NCI-H526 treated with DMSO at 0.1 percent for 48 hours (cell line): ENCODE results near the gene PVALEF.

ENCODE experiments used
- DNase-seq: peaks from one replicate; lab custom pipeline; 2025; lab: John Stamatoyannopoulos, UW

The PVALEF gene

DNA sequence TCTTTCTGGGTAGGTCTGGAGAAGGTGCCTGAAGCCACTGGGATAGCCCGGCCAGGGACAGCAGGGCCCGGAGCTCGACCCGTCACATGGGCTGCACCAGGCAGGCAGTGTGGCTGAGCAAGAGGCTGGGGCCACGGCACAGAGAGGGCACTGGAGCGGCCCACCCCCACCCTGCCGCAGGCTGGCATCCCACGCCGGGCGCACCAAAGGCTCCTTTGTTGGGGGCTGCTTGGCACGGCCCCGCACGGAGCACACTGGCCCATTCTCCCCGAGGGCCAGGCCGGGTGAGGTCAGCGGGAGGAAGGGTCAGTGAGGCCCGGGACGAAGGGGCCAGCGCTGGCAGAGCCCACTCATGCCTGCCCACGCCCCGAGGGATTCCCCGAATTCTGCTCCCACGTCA, 36.5 kb upstream of the PVALEF start:
- no peak for DNase-seq

GRCh38 chr17:81129289-81129688, 36.0 kb upstream of the PVALEF start:
- no peak for DNase-seq

DNA sequence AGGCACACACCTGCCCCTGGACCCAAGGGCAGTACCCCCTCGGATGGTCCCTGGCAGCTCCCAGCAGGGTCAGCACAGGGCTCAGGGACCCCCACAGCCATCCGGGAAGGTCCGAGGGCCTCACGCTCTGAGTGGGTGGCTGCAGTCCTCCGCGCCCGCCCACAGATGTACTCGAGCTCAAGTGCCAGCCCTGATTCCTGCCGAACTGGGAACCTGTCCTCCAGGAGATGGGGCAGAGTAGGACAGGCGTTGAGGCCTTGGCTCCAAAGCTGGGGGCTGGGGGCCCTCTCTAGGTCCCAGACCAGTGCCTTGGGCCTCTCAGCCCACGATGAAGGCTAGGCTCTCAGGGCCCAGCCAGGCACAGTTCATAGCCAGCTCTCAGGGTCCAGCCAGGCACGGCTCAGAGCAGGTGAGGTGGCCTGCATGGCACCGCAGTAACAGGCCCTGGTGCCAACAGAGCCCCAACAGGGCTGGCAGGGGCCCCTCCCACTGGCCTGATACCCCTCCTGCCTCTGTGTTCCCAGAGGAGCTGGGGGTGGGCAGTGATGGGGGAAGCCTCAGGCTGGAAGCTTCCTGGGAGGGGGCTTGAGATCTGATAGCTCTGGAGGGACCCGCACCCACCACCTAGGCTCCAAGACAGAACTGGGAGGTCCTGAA, 35.5 kb upstream of the PVALEF start:
- DNase-seq, result no peak

- DNase-seq, result no peak
Measured at GRCh38 chr17:81130385-81131361, 34.6 kb upstream of the PVALEF start.

GRCh38 chr17:81131486-81132196, 33.7 kb upstream of the PVALEF start:
- no peak for DNase-seq

- DNase-seq, result no peak
Measured at GRCh38 chr17:81132197-81132540, 33.1 kb upstream of the PVALEF start.

DNA sequence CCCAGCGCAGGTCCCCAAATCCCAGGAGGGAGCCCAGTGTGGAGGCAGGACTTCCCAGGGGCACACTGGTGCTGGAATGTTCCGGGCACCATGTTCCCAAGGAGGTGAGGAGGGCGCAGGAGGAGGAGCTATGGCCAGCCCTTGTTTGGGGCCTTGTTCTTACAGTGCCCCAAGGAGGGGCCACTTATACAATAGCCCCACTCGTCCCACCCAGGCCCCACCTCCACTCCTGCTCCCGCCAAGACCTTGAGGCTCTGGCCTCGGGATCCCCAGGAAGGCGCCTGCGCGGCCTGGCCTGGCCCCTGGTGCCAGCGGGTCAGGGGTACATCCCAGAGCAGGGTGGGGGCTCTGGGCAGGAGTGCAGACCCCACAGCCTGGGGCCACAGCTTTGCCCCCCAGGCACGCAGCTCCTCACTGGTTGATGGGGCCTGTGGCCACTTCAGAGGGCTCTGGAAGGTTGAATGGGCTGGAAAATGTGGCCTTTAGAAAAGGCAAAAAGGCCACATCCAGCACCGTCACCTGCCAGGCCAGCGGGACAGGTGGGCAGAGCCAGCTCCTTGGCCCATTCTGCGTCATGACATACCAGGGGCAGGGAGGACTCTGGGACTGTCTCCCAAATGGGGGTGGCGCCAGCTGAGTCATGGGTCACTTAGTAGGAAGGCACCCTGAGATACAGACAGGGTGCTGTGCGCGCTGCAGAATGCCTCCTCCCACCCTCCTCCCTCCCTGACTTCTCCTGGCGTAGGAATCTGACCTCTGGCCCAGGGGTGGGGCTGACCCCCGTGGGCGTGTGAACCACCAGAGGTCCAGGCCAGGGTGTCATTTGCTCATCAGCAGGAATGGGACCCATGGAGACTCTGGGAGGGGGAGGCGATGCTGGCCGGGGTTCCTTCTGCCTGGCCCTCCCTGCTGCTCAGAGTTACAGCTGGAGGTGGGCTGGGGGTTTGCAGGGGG, 32.3 kb upstream of the PVALEF start:
- no peak for DNase-seq

- no peak for DNase-seq
Measured at GRCh38 chr17:81134064-81134781, 31.1 kb upstream of the PVALEF start.

DNA sequence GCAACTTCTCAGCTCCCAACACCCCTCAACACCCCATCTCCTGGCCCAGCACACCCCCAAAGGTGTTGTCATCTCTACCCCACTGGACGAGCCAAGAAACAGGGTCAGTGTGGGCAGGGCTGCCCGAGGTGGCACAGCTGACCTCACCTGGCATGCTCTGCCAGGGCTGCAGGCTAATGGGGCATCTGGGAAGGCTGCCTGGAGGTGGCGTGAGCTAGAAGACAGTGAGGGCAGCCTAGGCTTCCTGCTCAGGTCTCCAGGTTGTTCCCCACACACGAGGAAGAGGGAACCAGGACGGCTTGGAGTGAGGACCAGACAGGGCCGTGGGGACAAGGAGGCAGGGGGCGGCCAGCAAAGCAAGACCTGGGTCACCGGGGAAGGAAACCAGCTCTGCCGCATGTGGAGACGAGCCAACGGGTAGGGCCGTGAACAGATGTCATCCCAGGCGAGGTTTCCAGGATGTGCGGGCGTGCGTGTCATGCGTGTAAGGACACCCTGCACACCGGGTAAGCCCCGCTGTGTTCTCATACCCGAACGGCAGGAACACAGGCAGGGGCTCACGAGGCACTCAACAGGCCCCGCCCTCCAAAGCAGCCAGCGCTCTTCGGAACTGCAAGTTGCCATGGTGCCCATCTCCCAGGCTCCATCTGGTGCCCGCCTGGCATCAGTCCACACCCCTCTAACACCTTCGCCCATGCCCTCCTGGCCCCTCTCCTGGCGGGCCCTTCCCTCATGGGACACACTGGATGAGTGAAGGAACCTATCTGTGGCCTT, 29.6 kb upstream of the PVALEF start:
- no peak for DNase-seq

DNA sequence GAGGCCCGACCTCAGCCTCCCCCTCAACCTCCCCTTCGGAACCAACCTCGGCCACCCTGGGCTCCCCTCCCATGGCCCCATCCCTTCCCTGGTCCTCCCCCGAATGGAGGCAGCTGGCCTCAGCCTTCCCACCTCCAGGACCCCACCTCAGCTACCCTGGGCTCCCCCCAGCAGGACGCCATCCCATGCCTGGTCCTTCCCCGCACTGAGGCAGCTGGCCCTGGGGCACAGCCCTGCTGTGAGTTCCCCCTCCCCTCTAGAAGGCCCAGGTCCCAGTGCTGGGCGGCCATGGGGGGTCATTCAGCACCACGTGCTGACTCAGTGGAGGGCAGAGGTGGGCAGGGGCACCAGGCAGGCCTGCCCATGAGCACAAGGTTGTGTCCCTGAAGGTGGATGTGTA, 28.9 kb upstream of the PVALEF start:
- DNase-seq, result no peak

- DNase-seq, result no peak
Measured at GRCh38 chr17:81137248-81137647, 28.1 kb upstream of the PVALEF start.

DNA sequence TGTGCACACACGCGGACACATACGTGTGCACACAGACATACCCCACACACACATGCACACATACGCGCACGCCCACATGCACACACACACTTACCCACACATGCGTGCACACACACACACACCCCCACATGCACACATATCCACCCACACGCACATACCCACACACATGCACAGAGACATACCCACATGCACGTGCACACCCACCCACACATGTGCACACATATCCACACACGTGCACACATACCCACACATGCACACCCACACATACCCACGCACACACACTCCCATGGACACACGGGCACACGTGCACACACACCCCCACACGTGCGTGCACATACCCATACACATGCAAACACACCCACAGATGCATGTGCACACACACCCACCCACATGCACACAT, 27.2 kb upstream of the PVALEF start:
- DNase-seq, result no peak

DNA sequence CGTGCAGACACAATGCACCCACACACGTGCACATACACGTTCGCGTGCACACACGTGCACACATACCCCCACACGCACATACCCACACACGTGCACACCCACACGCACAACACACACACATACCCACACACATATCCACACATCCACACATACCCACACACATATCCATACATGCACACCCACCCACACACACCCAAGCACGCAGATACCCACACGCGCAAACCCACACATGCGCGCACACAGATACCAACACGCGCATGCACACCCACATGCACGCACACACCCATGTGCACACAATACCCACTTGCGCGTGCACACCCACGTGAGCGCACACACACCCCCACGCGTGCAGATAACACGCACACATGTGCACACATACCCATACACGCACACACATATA, 26.8 kb upstream of the PVALEF start:
- DNase-seq, result no peak

DNA sequence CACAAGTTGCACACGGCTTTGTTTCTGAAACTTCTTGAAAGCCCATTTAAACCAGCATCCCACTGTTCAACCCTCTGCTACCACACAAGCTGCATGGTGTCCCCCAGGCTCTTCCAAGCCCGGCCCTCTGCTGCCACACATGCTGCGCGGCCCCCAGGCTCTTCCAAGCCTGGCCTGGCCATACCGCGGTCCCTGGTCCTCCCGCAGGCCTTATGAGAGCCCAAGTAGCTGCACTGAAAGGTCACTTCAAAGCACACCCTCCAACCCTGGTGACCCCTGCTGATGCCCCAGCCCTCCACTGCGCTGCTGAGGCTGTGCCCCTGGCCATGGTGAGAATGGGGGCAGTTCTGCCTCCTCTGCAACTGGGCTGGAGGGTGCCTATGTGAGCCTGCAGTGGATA, 25.9 kb upstream of the PVALEF start:
- DNase-seq, result no peak

GRCh38 chr17:81140018-81140417, 25.3 kb upstream of the PVALEF start:
- DNase-seq, result no peak

DNA sequence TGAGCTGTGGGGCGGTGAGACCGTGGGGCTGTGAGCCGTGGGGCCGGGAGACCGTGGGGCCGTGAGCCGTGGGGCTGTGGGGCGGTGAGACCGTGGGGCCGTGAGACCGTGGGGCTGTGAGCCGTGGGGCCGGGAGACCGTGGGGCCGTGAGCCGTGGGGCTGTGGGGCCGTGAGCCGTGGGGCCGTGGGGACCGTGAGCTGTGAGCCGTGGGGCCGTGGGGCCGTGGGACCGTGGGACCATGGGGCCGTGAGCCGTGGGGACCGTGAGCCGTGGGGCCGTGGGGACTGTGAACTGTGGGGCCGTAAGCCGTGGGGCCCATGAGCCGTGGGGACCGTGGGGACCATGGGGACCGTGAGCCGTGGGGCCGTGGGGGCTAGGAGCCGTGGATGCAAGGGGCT, 24.6 kb upstream of the PVALEF start:
- DNase-seq, result no peak

DNA sequence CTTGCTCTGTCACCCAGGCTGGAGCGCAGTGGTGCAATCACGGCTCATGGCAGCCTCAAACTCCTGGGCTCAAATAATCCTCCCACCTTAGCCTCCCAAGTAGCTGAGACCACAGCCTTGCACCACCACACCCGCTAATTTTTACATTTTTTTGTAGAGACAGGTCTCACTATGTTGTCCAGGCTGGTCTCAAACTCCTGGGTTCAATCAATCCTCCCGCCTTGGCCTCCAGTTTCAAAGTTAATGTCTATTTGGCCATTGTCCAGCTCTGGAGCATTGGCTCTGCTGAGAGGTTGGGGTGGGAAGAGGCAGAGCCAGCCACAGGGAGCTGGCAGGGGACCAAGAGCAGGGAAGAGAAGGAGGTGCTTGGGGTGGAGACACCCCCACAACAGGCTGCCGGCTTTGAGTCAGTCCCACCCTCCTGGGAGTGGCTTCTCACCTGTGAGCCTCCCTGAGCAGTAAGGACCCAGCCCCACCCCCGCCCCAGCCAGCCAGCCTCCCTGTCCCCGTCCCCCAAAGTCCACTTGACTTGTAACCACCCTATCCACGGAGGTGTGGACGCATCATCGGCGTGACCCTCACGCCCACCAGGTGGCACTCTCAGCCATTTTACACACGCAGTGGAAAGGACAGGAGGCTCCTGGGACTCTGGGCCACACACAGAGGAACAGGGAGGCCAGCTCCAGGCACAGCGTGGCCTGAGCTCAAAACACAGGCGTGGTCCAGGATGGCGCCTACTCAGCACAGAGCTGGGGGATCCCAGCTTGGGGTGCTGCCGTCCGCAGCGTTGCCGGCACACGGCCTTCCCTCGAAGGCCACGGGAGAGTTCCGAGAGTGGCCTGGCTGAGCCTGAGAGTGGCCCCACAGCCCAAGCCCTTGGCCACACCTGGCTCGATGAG, 22.8 kb upstream of the PVALEF start:
- no peak for DNase-seq

DNA sequence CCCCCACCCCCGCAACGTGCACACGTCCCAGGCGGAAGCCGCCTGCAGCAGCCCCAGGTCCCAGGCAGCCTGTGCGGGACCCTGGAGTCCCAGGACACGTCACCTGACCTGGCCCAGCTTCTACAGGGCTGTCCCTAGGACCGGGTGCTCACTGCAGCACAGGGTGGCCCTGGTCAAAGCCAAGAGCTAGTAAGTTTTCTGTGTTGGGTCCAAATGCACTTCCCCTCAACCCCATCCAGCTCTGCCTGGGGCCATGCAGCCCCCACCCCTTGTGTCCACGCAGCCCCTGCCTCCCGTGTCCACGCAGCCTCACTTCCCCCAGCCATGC, 22.1 kb upstream of the PVALEF start:
- no peak for DNase-seq

GRCh38 chr17:81143717-81144422, 21.4 kb upstream of the PVALEF start:
- DNase-seq, result no peak
